ENCODE results near the gene S100A3.
A peak's percentile ranks its signal among the peaks of the same experiment; 100 is the strongest.

Gene S100A3

DNA sequence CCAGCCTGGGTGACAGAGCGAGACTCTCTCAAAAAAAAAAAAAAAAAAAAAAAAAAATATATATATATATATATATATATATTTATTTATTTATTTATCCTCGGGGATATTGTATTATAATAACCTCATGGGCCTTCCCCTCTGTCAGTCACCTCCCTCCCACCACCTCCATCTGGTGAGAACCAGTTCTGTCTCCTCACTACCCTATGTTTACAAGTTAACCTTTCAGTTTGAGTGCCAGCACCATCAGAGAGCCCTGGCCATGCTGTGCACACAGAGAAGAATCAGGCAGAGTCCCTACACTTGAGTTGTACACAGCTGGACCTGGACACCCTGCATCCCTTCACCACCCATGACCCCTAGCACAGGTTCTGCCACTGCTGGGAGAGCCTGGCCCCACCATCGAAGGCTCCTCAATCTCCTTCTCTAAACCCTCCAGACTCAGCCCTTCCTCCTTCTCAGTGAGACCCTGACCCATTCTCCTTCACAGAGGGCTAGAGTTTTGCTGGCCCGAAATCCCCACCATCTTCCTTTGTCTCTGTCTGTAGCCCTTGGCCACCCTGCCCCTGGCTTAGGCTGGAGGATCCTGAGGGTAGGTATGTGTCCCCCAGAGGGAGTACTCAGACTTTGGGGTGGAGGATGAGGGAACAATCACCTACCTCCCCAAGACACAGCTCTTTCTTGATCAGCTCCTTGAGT lies 9.5 kb downstream of the S100A3 start:
- H3K9me3 ChIP-seq (ENCODE audit: control insufficient read depth, low read length): no peaks in the 10 kb centered on the region
- H3K9ac ChIP-seq (ENCODE audit: low read length): no peak overlapping the region
- H3K27ac ChIP-seq (ENCODE audit: low read length, poor library complexity, severe bottlenecking): peak overlapping the region; percentile 92
- H2BK15ac ChIP-seq (ENCODE audit: low read depth, poor library complexity, severe bottlenecking): no peak overlapping the region
- peaks cover 2% of the 10 kb centered on the region for H3K79me1 ChIP-seq (replicated peaks; ENCODE audit: low read length, poor library complexity, severe bottlenecking)
- DNase-seq: no peak
- H3K4me3 ChIP-seq (ENCODE audit: insufficient read depth in 1 of 2, low read depth in 1 of 2, low read length in 2 of 2): no peak overlapping the region
- H2BK120ac ChIP-seq (ENCODE audit: low read depth, low read length): no peak overlapping the region
- no peak overlapping the region for H3K4me2 ChIP-seq (ENCODE audit: low read length, poor library complexity, severe bottlenecking)
- peak overlapping the region; percentile 99 for H2AK5ac ChIP-seq (ENCODE audit: low read length, severe bottlenecking)
- H3K4ac ChIP-seq (ENCODE audit: low read depth in 1 of 2, low read length in 2 of 2): peak overlapping the region in 1 of 2 experiments; percentile 21
- 100% methylated on average over 2 of the region's 4 CpGs for WGBS
- no peak overlapping the region for H4K91ac ChIP-seq (ENCODE audit: low read length)
- no peak overlapping the region for H2BK5ac ChIP-seq (ENCODE audit: low read depth, low read length, poor library complexity, severe bottlenecking)
- peak overlapping the region in 1 of 2 experiments; percentile 53 for H3K14ac ChIP-seq (ENCODE audit: low read length in 2 of 2)
- no peak overlapping the region for H4K8ac ChIP-seq (ENCODE audit: low read length)
- H3K36me3 ChIP-seq (ENCODE audit: control insufficient read depth in 1 of 2, insufficient read depth in 2 of 2, low read depth in 1 of 2, low read length in 2 of 2): peaks cover 17 to 28% of the 10 kb centered on the region in 2 experiments
- peak overlapping the region in 1 of 2 experiments; percentile 26 for H3K18ac ChIP-seq (ENCODE audit: low read depth in 1 of 2, low read length in 2 of 2)
- H2BK12ac ChIP-seq (ENCODE audit: low read length in 2 of 2): peak overlapping the region in 1 of 2 experiments; percentile 37
- H3K27me3 ChIP-seq (ENCODE audit: control insufficient read depth in 1 of 2, insufficient read depth in 1 of 2, low read length in 2 of 2): no peaks in the 10 kb centered on the region
- no peak overlapping the region for H3K23ac ChIP-seq (ENCODE audit: low read length in 2 of 2)
- H3K4me1 ChIP-seq (ENCODE audit: control insufficient read depth, insufficient read depth, low read depth, low read length): peaks cover 56% of the 10 kb centered on the region
- H2AFZ ChIP-seq (ENCODE audit: low read depth, low read length): no peak overlapping the region

DNA sequence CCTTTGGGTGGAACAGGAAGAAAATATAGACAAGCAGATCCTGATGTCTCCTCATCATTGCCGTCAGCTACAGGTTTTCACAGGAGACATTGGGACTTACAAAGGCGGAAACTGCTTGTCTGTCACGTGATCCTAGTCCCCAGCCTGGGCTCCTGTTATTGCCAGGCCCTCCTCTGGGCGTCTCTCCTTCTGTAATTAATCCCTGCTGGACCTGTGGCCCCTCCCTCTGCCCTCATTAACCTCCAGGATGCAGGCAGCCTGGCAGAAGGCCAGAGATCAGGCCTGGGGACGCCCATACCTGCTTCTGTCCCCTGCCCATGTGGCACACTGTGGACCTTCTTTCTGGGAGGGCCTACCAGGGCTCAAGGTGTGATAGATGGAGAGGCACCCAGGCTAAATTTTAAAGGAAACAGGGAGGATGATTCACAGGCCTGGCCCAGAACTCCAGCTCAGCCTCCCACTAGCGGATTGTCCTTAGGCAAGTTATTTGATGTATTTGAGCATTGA lies 10.7 kb downstream of the S100A3 start:
- Histone ChIP-seq H2BK120ac (ENCODE audit: low read depth, low read length) (no peak overlapping the region), H2AFZ (ENCODE audit: low read depth, low read length) (no peak overlapping the region), H3K18ac (ENCODE audit: low read depth in 1 of 2, low read length in 2 of 2) (peak overlapping the region in 1 of 2 experiments; percentile 58), H3K27me3 (ENCODE audit: control insufficient read depth in 1 of 2, insufficient read depth in 1 of 2, low read length in 2 of 2) (no peaks in the 10 kb centered on the region), H3K23ac (ENCODE audit: low read length in 2 of 2) (no peak overlapping the region), H3K4me1 (ENCODE audit: control insufficient read depth, insufficient read depth, low read depth, low read length) (peaks cover 60% of the 10 kb centered on the region), H3K4me3 (ENCODE audit: insufficient read depth in 1 of 2, low read depth in 1 of 2, low read length in 2 of 2) (no peak overlapping the region), H3K79me1 (replicated peaks; ENCODE audit: low read length, poor library complexity, severe bottlenecking) (peaks cover 2% of the 10 kb centered on the region), H3K4me2 (ENCODE audit: low read length, poor library complexity, severe bottlenecking) (no peak overlapping the region), H3K36me3 (ENCODE audit: control insufficient read depth in 1 of 2, insufficient read depth in 2 of 2, low read depth in 1 of 2, low read length in 2 of 2) (peaks cover 17 to 23% of the 10 kb centered on the region in 2 experiments), H2BK5ac (ENCODE audit: low read depth, low read length, poor library complexity, severe bottlenecking) (no peak overlapping the region), H3K27ac (ENCODE audit: low read length, poor library complexity, severe bottlenecking) (no peak overlapping the region), H4K8ac (ENCODE audit: low read length) (peak overlapping the region; percentile 27), H3K9ac (ENCODE audit: low read length) (peak overlapping the region; percentile 50), H2AK5ac (ENCODE audit: low read length, severe bottlenecking) (peak overlapping the region; percentile 80), H4K91ac (ENCODE audit: low read length) (peak overlapping the region; percentile 23), H3K9me3 (ENCODE audit: control insufficient read depth, low read length) (no peaks in the 10 kb centered on the region), H3K4ac (ENCODE audit: low read depth in 1 of 2, low read length in 2 of 2) (peak overlapping the region in 1 of 2 experiments; percentile 19), H2BK15ac (ENCODE audit: low read depth, poor library complexity, severe bottlenecking) (peak overlapping the region; percentile 29), H3K14ac (ENCODE audit: low read length in 2 of 2) (no peak overlapping the region), H2BK12ac (ENCODE audit: low read length in 2 of 2) (peak overlapping the region; percentile 69 to 75)
- 44% methylated on average over 5 of the region's 6 CpGs for WGBS
- no peak for DNase-seq

DNA sequence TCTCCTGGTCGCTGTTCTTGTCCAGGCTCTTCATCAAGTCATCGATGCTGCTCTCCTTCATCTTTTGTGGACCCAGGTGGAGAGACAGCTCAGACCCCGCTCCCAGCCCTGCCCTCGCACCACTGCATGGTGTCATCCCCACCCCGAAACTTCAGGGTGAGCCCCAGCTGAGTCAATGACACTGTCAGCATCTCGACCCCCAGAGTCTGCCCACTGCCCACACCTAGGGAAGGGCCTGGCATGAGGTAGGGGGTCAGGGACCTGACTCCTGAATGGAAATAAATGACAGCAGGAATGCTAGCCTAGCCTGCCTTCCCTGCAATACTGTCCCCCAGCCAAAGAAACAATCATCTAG lies 11.7 kb downstream of the S100A3 start:
- Histone ChIP-seq H3K79me1 (replicated peaks; ENCODE audit: low read length, poor library complexity, severe bottlenecking) (peaks cover 2% of the 10 kb centered on the region), H2BK120ac (ENCODE audit: low read depth, low read length) (no peak overlapping the region), H2AK5ac (ENCODE audit: low read length, severe bottlenecking) (peak overlapping the region; percentile 1)

DNA sequence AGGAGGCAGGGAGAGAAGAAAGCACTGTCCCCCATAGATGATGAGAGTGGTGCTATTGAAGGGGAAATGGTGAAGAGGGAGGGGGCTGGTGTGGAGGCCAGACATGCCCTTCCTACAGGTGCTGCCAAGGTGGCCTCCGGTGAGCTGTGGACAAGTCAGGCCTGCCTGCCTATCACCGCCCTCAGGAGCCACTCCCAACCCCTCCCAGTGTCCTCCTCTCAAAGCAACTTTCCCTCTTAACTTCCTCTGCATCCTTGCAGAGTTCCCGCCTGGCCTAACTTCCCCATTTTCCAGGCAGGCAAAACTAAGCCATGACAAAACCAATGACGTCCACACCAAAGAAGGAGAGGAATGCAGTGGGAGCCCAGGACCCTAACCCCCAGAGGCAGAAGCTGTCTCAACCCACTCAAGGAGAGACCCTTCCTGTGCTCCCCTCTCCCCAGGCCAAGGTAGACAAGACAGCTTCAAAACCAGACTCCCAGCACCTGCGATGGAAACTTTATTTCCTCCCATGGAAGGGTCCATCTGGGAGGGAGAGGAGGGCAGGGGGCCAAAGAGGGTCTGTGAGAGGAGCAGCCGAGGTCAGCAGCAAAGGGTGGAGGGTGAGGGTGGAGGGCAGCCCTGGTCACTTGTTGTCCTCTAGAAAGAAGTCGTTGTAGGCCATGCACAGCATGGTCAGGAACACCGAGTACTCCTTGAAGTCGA lies 12.2 kb downstream of the S100A3 start:
- no peak overlapping the region for H3K4me2 ChIP-seq (ENCODE audit: low read length, poor library complexity, severe bottlenecking)
- H2BK12ac ChIP-seq (ENCODE audit: low read length in 2 of 2): peak overlapping the region; percentile 9 to 76
- H3K36me3 ChIP-seq (ENCODE audit: control insufficient read depth in 1 of 2, insufficient read depth in 2 of 2, low read depth in 1 of 2, low read length in 2 of 2): peaks cover 8 to 13% of the 10 kb centered on the region in 2 experiments
- H3K4me1 ChIP-seq (ENCODE audit: control insufficient read depth, insufficient read depth, low read depth, low read length): peaks cover 56% of the 10 kb centered on the region
- H3K18ac ChIP-seq (ENCODE audit: low read depth in 1 of 2, low read length in 2 of 2): peak overlapping the region in 1 of 2 experiments; percentile 21
- no peak for DNase-seq
- H2BK120ac ChIP-seq (ENCODE audit: low read depth, low read length): no peak overlapping the region
- H3K4ac ChIP-seq (ENCODE audit: low read depth in 1 of 2, low read length in 2 of 2): peak overlapping the region in 1 of 2 experiments; percentile 17
- no peak overlapping the region for H2BK15ac ChIP-seq (ENCODE audit: low read depth, poor library complexity, severe bottlenecking)
- H4K8ac ChIP-seq (ENCODE audit: low read length): peak overlapping the region; percentile 64
- H3K14ac ChIP-seq (ENCODE audit: low read length in 2 of 2): no peak overlapping the region
- peak overlapping the region; percentile 64 for H4K91ac ChIP-seq (ENCODE audit: low read length)
- H3K9ac ChIP-seq (ENCODE audit: low read length): peak overlapping the region; percentile 83
- H3K27ac ChIP-seq (ENCODE audit: low read length, poor library complexity, severe bottlenecking): no peak overlapping the region
- no peak overlapping the region for H2AFZ ChIP-seq (ENCODE audit: low read depth, low read length)
- no peaks in the 10 kb centered on the region for H3K27me3 ChIP-seq (ENCODE audit: control insufficient read depth in 1 of 2, insufficient read depth in 1 of 2, low read length in 2 of 2)
- H3K9me3 ChIP-seq (ENCODE audit: control insufficient read depth, low read length): no peaks in the 10 kb centered on the region
- 88% methylated on average over 9 of the region's 9 CpGs for WGBS
- H2BK5ac ChIP-seq (ENCODE audit: low read depth, low read length, poor library complexity, severe bottlenecking): no peak overlapping the region
- H3K4me3 ChIP-seq (ENCODE audit: insufficient read depth in 1 of 2, low read depth in 1 of 2, low read length in 2 of 2): peak overlapping the region in 1 of 2 experiments; percentile 74
- peak overlapping the region; percentile 67 for H2AK5ac ChIP-seq (ENCODE audit: low read length, severe bottlenecking)
- H3K23ac ChIP-seq (ENCODE audit: low read length in 2 of 2): no peak overlapping the region
- H3K79me1 ChIP-seq (replicated peaks; ENCODE audit: low read length, poor library complexity, severe bottlenecking): peaks cover 2% of the 10 kb centered on the region

More for the DNA sequence above, 11.7 kb downstream of the S100A3 start:
- no peak overlapping the region for H2AFZ ChIP-seq (ENCODE audit: low read depth, low read length)
- H3K27me3 ChIP-seq (ENCODE audit: control insufficient read depth in 1 of 2, insufficient read depth in 1 of 2, low read length in 2 of 2): no peaks in the 10 kb centered on the region
- peak overlapping the region; percentile 64 for H4K91ac ChIP-seq (ENCODE audit: low read length)
- no peak overlapping the region for H3K18ac ChIP-seq (ENCODE audit: low read depth in 1 of 2, low read length in 2 of 2)
- no peak overlapping the region for H3K27ac ChIP-seq (ENCODE audit: low read length, poor library complexity, severe bottlenecking)
- H3K23ac ChIP-seq (ENCODE audit: low read length in 2 of 2): no peak overlapping the region
- no peak overlapping the region for H3K4ac ChIP-seq (ENCODE audit: low read depth in 1 of 2, low read length in 2 of 2)
- H2BK12ac ChIP-seq (ENCODE audit: low read length in 2 of 2): peak overlapping the region; percentile 9 to 85
- WGBS: 100% methylated on average over 5 of the region's 6 CpGs
- H3K4me2 ChIP-seq (ENCODE audit: low read length, poor library complexity, severe bottlenecking): no peak overlapping the region
- H2BK15ac ChIP-seq (ENCODE audit: low read depth, poor library complexity, severe bottlenecking): no peak overlapping the region
- H4K8ac ChIP-seq (ENCODE audit: low read length): no peak overlapping the region
- peaks cover 8 to 13% of the 10 kb centered on the region in 2 experiments for H3K36me3 ChIP-seq (ENCODE audit: control insufficient read depth in 1 of 2, insufficient read depth in 2 of 2, low read depth in 1 of 2, low read length in 2 of 2)
- no peak overlapping the region for H3K14ac ChIP-seq (ENCODE audit: low read length in 2 of 2)
- H2BK5ac ChIP-seq (ENCODE audit: low read depth, low read length, poor library complexity, severe bottlenecking): no peak overlapping the region
- no peaks in the 10 kb centered on the region for H3K9me3 ChIP-seq (ENCODE audit: control insufficient read depth, low read length)
- H3K9ac ChIP-seq (ENCODE audit: low read length): no peak overlapping the region
- no peak overlapping the region for H3K4me3 ChIP-seq (ENCODE audit: insufficient read depth in 1 of 2, low read depth in 1 of 2, low read length in 2 of 2)
- peaks cover 61% of the 10 kb centered on the region for H3K4me1 ChIP-seq (ENCODE audit: control insufficient read depth, insufficient read depth, low read depth, low read length)
- DNase-seq: no peak

Data from mesenchymal stem cell (in vitro differentiated cells and primary cell).